NCI-H2227 (cell line): ENCODE data around the gene S100P.
"Not testable (repeated sequence)": the region's sequence is repeated elsewhere in the genome, so short reads cannot be mapped to it uniquely, and the experiment has no call there.

ENCODE experiments used
- DNase-seq: peaks from one replicate; lab custom pipeline; 2025; ENCODE audit not compliant: unreplicated experiment; lab: John Stamatoyannopoulos, UW

Gene S100P

DNA sequence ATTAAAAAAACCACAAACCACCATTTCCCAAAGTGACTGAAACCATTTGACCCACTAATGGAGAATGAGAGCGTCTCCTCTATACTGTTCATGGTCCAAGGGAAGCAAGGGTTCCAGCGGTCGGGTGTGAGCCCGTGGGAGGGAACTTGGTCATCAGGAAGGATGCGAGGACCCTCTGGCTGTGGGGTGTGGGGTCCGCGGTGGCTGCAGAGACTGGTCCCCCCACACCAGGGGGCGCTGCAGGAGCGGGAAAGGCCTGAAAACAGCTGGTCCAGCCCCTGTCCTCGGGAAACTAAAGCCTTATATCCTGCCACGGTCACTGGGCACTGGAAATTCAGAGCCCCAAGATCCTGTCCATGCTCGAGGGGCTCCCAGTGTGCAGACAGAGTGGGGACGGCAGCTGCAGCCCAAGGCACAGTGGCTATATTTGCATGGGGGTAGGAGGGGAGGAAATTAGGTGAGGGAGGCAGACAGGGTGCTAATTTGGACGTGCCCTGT lies 26.6 kb downstream of the S100P start:
- DNase-seq, result peak; percentile 85

DNA sequence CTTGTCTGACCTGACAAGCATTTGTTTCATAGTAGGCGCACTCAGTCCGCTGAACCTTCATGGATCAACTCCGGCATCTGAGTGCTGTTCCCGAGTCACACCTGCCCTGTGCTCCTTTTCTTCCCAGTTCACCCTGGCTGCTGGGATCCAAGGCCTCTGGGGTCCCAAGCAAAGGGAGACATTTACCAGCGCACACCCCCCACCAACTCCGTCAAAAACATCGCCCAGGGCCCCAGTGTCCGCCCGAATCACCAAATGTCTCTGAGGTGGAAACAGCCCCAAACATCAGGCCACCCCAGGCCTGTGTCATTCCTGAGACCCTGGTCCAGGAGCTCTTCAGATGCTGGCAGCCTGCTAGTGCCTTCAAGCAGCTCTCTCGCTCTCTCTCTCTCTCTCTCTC lies 27.4 kb downstream of the S100P start:
- DNase-seq, result no peak

DNA sequence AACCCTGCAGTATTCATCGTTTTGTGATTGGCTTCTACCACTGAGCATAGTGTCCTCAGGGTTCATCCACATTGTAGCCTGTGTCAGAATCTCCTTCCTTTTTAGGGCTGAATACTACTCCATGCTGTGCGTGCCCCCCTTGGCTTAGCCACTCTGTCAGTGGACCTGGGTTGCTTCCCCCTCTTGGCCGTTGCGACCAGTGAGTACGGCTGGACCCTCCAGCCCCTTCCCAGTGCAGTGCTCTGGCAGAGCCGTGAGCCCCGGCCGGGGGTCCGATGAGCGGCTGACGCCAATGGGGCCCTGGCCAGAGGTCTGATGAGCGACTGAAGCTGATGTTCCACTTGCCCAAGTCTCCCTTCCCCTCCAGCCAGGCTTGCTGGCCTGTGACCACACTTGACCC lies 29.2 kb downstream of the S100P start:
- DNase-seq, result no peak

DNA sequence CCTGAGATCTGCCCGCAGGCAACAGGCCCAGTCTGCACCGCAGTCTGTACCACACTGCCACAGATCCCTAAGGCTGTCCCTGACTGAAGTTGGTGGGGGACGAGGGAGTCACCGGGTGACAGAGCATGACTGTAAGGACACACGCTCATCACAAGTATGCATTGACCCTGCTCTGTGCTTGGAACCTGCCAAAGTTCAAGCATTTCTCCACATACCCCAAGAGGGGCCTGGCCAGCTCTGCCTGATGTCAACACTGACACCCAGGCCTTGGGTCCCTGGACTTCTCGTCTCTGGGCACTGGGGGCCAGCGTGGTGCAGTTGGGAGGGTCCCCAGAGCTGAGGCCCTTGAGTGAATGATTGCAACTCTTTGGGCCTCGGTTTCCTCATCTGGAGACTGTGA lies 30.2 kb downstream of the S100P start:
- no peak for DNase-seq

DNA sequence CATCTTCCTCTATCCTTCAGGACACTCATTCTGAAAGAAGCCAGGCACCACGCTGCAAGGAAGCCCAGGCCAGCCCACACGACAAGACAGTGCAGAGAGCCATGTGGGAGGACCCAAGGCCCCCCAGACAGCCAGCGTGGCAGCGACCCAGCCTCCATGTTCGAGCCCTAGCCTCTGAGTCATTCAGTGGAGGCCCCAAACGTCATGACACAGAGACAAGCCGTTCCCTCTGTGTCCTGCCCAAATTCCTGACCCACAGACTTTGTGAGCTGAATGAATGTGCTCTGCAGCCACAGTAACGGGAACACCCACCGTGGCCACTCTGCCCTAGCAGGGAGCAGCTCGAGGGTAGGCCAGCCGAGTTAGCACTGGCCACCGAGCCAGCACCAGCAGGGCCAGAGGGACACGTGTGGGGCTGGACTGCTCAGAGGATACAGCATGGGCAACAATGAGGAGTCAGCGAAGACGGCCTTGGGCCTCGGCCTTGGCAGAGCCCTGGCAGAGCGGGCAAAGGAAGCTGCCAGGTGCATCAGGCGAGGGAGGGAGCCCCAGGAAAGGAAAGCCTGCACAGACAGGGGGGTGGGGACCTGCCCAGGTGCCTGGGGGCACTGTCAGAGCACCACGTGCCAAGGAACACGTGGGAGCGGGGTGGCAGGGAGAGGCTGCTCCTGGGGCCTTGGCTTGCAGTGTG lies 30.9 kb downstream of the S100P start:
- DNase-seq, result no peak

DNA sequence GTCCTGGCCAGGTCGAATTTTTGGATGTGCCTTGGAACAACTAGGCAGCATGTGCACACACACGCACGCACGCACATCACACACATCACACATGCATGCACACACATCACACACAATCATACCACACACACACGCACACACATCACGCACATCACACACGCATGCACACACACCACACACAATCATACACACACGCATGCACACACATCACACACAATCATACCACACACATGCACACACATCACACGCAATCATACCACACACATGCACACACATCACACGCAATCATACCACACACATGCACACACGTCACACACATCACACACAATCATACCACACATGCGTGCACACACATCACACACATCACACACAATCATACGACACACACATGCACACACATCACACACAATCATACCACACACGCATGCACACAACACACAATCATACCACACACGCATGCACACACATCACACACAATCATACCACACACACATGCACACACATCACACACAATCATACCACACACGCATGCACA lies 31.8 kb downstream of the S100P start:
- DNase-seq, result not testable (repeated sequence)

DNA sequence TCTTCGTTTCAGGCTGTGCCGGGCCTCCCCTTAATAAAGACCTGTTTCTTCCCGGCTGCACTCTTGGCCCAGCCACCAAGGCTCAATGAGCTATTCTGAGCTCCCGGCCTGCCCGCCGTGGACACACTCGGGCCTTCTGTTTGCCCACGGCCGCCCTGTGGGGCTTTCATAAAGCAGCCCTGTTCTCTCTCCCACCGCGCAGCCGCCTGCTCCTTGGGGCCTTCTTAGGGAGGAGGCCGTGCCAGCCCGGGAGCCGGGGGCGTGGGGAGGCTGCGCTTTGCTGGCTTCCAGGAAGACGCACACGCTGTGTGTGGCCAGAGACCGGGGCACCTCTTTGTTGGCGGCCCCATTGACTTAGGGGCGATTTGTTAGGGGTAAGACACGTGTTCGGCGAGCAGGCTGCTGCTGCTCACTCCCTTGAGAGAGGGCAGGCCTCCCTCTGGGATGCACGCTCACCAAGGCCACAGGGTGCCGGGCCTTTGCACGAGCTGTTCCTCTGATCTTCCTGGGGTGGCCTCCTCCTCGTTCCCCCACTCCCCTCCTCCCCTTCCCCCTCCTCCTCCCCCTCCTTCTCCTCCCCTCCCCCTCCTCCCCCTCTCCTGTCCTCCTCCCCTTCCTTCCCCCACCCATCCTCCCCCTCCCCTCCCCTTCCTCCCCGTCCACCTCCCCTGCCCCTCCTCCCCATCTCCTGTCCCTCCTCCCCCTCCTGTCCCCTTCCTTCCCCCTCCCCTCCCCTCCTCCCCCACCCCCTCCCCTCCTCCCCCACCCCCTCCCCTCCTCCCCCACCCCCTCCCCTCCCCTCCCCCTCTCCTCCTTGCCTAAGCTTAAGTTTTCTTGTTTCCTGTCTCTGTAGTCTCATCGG lies 33.6 kb downstream of the S100P start:
- peak; percentile 15 for DNase-seq

DNA sequence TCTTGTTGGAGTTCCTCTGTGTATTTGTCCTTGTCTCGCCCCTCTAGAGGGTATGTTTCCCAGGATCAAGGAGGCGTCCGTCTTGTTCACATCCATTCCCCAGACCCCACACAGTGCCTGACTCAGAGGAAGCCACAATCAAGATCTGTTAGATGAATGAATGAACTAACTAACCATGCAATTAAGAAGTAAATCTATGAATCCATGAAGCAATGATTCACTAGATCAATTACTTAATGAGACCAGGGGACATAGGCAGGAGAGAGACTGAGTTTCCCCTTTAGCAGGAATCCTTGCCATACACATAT lies 34.2 kb downstream of the S100P start:
- no peak for DNase-seq

DNA sequence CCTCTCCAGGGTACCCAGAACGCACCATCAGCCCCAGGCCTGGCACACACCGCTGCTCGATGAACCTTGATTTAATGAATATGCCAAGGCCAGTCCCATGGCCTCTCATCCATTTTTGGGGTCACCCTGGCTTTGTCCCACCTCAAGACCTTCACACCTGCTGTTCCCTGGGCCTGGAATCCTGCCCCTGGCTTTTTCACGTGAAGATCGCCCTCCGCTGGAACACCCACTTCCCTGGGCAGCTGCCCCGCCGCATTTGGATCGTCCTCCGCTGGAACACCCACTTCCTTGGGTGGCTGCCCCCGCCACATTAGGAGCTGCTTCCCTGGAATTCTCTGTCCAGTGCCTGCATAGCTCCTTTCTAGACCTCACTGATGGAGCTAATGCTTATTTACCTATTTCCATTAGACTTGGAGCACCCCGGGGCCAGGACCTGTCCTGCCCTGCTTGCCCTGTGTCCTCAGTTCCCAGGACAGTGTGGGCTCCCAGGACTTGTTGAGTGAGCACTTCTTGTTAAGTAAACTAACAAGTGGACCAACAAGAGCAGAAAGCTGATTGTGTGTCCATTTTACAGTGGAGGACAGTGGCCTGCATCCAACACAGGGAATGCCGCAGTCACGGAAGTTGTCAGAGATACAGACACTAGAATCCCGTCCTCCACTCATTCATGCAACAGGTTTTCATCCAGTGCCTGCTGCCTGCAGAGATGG lies 34.8 kb downstream of the S100P start:
- DNase-seq, result no peak

DNA sequence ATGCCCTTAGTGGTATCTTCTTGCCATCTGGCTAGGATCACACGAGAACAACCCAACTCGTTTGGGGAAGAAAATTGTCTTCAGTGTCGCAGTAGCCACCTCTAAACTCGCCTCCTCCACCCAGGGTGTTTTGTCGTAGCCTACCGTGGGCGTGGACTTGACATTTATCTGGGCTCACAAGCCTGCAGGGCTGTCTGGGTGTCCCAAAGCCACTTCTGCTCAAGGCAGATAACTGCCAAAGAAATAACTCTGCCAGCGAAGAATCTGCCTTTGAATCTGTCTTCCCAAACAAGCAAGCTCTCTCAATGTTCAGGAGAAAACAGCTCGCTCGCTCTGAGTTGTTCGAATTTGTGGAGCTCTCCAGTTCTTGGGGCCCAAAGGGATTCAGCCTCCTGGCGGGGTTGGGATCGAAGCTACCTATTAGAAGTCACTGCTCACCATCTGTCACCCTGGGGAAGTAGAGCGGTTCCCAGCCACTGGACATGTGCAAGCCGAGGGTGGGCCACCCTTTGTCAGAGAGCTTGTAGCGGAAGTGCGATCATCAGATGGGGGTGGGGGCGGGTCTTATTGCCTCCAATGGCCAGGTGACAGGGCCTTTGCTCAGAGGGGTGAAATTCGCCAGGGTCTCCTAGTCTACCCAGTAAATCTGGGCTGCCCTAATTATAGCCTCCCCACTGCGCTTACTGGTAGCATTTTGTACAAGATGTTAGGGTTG lies 37.1 kb downstream of the S100P start:
- peak; percentile 6 for DNase-seq

DNA sequence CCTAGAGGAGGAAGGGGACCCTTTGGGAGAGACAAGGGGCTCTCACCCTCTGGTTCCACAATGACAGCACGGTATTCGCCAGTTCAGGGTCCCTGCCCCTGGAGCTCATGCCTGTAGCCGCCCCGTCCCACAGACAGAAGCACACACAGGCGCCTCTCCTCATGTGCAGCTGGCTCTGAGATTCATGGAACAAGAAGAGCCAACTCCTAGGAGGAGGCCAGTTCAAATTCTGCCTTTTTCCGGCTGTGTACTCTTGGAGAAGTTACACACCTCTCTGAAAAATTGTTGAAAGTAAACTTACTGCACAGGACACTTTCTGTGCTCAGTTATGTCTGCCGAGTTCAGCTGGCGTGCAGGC lies 37.6 kb downstream of the S100P start:
- no peak for DNase-seq

DNA sequence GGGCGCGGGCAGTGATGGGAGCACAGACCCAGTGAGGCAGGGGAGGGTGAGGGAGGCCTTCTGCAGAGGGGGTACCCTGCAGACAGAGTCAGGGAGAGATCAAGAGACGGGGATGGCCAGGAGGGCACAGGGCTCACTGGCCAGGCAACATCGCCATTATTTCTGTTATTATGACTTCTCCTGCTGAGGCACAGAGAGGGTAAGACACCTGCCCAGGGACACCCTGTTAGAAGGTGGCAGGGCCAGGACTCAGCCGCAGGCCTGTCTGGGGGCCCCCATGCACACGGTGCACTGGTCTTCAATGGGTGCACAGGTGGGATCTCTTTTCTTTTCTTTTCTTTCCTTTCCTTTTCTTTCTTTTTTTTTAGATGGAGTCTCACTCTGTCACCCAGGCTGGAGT lies 38.1 kb downstream of the S100P start:
- no peak for DNase-seq

DNA sequence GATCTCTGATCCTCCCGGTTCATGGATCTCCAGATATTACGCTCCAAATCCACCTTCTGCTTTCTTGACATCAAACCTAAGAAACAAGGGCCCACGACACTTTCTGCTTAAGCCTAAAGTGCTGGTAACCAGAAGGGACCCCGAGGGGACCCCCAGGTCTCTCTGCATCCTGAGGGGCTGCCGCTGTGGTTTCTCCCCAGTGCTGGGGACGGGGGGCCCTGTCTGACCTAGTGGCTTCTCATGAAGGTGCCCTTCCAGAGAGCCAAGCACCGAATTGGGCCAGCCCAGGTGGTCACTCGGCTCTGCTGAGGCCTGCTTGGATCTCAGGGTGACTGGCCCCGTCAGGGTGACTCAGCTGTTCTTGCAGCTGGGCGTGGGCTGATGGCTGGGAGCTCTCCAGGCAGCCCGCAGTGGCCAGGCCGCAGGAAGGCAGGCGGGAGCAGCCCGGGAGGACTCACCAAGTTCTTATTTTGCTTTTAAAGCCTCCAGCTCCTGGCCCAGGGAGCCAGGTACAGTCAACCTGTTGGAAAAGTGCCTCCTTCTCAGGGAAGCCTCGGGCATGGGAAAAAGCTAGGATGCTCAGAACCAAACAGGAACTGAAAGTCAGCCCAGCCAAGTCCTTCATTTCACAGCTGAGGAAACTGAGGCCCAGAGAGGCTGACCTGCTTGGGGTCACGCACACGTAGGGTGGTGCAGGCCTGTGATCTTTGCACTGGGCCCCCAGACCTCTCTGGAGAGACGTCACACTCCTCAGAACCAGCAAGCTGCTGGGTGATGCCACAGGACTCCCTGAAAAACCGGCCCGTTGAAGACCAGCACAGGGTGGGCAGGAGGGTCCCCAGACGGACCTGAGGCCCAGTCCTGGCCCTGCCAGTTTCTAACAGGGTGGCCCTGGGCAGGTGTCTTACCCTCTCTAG lies 39.0 kb downstream of the S100P start:
- no peak for DNase-seq

DNA sequence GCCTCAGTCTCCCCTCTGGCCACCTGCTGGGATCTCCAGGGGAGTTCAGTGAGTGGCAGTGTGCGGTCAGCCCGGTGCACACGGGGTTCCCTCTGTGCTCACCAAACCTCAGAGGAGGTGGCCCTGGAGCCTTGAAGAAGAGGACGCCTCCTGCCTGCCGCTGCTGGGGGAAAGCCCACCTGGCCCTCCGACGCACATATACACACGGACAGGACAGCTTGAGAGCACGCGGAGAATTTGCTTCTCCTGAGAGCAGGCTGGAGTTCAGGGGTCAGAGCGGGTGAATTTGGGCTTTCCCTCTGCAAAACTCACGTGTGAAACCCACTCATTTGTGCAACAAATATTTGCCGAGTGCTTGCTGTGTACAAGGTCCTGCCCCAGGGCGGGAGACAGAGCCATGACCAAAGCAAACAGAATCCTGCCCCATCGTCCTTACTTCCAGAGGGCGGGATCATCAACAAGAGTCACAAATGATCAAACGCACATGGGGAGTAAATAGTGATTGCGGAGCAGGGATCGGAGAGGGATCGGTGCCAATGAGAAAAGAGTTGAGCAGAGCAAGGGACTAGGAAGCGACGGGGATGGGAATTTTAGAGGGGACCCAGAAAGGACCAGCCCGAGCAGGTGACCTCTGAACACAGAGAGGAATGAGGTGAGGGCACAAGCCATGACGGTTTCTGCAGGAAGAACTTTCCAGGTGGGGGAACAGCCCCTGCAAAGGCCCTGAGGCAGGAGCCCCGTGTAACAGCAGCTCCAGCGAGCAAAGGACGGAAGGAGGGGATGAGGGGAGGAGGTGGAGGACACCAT lies 39.9 kb downstream of the S100P start:
- no peak for DNase-seq

DNA sequence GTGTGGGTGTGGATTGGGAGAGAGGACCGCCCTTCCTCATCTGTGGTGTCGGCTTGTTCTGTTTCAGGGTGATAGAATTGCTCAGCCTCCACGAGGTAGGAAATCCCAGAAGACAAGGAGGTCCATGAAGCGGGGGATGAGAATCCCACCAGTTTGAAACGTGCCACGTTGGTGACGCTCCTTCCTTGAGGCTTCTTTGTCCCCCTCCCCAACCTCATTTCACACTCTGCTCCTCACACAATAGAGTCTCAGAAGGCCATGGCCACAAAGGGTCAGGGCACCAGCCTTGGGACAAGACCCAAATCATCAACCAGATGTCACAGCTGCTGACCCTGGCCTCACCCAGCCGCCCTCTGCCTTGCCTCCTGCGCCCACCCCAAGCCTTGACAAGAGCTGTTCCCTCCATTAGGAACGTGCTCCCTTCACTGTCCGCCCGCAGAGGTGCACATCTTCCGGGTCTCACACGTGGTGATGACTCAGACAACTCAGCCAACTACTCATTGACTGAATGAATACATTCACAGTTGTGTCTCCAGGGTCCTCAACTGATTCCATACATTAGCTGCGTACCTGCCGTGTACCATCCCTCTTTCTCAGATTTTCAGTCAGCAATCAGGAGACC lies 40.6 kb downstream of the S100P start:
- no peak for DNase-seq

DNA sequence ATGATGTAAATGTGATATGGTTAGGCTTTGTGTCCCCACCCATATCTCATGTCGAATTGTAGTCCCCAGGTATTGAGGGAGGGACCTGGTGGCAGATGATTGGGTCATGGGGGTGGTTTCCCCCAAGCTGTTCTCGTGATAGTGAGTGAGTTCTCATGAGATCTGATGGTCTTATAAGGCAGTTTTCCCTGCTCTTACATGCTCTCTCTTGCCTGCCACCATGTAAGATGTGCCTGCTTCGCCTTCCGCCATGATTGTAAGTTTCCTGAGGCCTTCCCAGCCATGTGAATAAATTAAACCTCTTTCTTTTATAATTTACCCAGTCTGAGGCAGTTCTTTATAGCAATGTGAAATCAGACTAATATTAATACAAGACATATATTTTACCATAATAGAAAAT lies 46.2 kb downstream of the S100P start:
- no peak for DNase-seq

DNA sequence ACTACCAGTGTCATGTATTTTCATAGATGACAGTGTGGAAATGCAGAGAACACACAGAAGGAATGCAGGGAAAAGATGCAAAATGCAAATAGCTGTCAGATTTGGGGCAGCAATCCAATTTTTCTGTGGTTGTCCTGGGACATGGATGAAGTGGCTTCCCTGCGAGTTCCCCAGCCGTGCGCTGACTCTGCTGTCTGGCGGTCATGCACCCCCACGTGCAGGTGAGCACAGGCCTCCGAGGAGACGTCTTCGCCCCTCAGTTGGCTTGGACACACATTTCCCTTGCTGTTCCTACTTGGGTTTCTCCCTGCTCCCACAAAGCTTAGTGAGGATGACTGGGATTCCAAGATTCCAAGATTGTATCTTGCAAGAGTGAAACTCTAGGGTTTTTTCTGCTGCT lies 46.7 kb downstream of the S100P start:
- no peak for DNase-seq

DNA sequence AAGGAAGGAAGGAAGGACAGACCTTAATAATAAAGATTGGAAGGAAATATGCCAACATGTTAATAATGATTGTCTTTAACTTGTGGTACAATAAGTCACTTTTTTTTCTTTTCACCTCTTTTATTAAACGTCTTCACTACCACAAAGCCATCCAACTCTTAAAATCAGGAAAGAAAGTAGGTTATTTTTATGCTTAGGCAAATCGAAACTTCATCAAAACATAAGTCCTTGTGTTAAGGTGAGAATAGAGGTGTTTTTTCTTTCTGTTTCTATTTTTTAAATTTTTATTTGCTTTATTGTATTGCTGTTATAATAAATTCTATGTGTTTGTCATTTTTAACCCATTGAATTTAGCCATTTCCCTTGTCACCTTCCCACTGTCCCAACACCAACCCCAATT lies 48.8 kb downstream of the S100P start:
- DNase-seq, result no peak

DNA sequence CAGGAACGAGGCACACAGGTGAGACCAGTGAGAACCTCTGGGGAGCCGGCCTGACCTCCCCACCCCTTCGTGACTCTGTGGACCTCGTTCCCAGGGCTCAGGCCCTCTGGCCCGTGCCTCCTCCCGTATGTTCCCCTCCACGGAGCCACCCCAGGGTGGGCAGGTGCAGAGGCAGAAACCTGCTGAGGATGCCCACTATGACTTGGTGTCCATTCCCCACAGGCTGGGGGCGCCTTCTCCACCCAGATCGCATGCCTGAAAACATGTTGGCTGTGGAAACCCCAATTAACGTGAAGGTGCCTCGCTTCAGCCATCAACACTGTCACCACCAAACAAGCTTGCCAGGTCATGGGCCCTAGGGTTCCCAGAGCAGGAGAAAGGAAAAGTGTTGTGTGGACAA lies 49.3 kb downstream of the S100P start:
- no peak for DNase-seq
